Measurements from ENCODE around the gene NRIP2. TPM values are rescaled to one million over a fixed set of nuclear protein-coding genes. Genes with fewer than 3 reads are reported as not detected.

Gene NRIP2
- total RNA-seq, 2 experiments from 2014 or later, result not detected

GRCh38 chr12:2844786-2845185 is 10.0 kb upstream of the NRIP2 start:
- no peaks in the 10 kb centered on the region for H3K4me1 Mint-ChIP-seq
- no peak overlapping the region for H3K4me3 Mint-ChIP-seq
- ChIA-PET CTCF (interaction anchor here (1.0 to 1.8 kb wide), 3 partner anchors 9 to 189 kb away, joined by 3 to 6 read pairs (median 4); no protein-coding TSS in a partner anchor), POLR2A (no interaction called here)
- no peaks in the 10 kb centered on the region for H3K9me3 Mint-ChIP-seq (ENCODE audit: low read depth)
- H3K27me3 Mint-ChIP-seq, result no peaks in the 10 kb centered on the region
- peaks cover 15% of the 10 kb centered on the region for H3K36me3 Mint-ChIP-seq (ENCODE audit: low read depth)
- intact Hi-C loops (cut with DNase I, micrococcal nuclease), result no loop called here
- ATAC-seq (no peak), DNase-seq (no peak)
- H3K27ac Mint-ChIP-seq, result no peak overlapping the region

GRCh38 chr12:2842948-2843347 is 8.1 kb upstream of the NRIP2 start:
- no peak overlapping the region for H3K27ac Mint-ChIP-seq
- peaks cover 13% of the 10 kb centered on the region for H3K36me3 Mint-ChIP-seq (ENCODE audit: low read depth)
- H3K4me1 Mint-ChIP-seq, result no peaks in the 10 kb centered on the region
- POLR2A ChIA-PET, result no interaction called here
- DNase-seq (no peak), ATAC-seq (no peak)
- CTCF ChIA-PET, result interaction anchor here (0.6 kb wide), 1 partner anchor 16 kb away, joined by 3 read pairs; no protein-coding TSS in a partner anchor
- intact Hi-C loops (cut with DNase I, micrococcal nuclease), result no loop called here
- no peaks in the 10 kb centered on the region for H3K9me3 Mint-ChIP-seq (ENCODE audit: low read depth)
- H3K4me3 Mint-ChIP-seq, result no peak overlapping the region
- H3K27me3 Mint-ChIP-seq, result no peaks in the 10 kb centered on the region

GRCh38 chr12:2841056-2841650 is 6.3 kb upstream of the NRIP2 start:
- Mint-ChIP-seq H3K4me1 (no peaks in the 10 kb centered on the region), H3K36me3 (ENCODE audit: low read depth) (peaks cover 13% of the 10 kb centered on the region), H3K9me3 (ENCODE audit: low read depth) (no peaks in the 10 kb centered on the region), H3K27me3 (no peaks in the 10 kb centered on the region), H3K27ac (no peak overlapping the region), H3K4me3 (no peak overlapping the region)
- no peak for DNase-seq
- intact Hi-C loops (cut with DNase I, micrococcal nuclease), result no loop called here
- ChIA-PET CTCF (no interaction called here), POLR2A (no interaction called here)
- no peak for ATAC-seq

GRCh38 chr12:2836574-2836973 is 1.7 kb upstream of the NRIP2 start:
- H3K36me3 Mint-ChIP-seq (ENCODE audit: low read depth), result peaks cover 10% of the 10 kb centered on the region
- no peaks in the 10 kb centered on the region for H3K9me3 Mint-ChIP-seq (ENCODE audit: low read depth)
- intact Hi-C loops (cut with DNase I, micrococcal nuclease), result no loop called here
- no peak for DNase-seq
- no peak overlapping the region for H3K27ac Mint-ChIP-seq
- ChIA-PET CTCF (interaction anchor here (1.7 kb wide), 1 partner anchor 9 kb away, joined by 3 read pairs; no protein-coding TSS in a partner anchor), POLR2A (no interaction called here)
- H3K27me3 Mint-ChIP-seq, result no peaks in the 10 kb centered on the region
- H3K4me1 Mint-ChIP-seq, result peaks cover 2% of the 10 kb centered on the region
- H3K4me3 Mint-ChIP-seq, result no peak overlapping the region
- ATAC-seq, result no peak

GRCh38 chr12:2835691-2836403 is 1.0 kb upstream of the NRIP2 start:
- POLR2A ChIA-PET, result no interaction called here
- peaks cover 11% of the 10 kb centered on the region for H3K36me3 Mint-ChIP-seq (ENCODE audit: low read depth)
- CTCF ChIA-PET, result interaction anchor here (0.6 to 1.7 kb wide), 3 partner anchors 10 to 33 kb away, joined by 3 to 4 read pairs (median 3); no protein-coding TSS in a partner anchor
- intact Hi-C loops (cut with DNase I, micrococcal nuclease), result no loop called here
- no peaks in the 10 kb centered on the region for H3K27me3 Mint-ChIP-seq
- ATAC-seq (no peak), DNase-seq (no peak)
- no peaks in the 10 kb centered on the region for H3K9me3 Mint-ChIP-seq (ENCODE audit: low read depth)
- no peak overlapping the region for H3K27ac Mint-ChIP-seq
- H3K4me1 Mint-ChIP-seq, result peaks cover 2% of the 10 kb centered on the region
- H3K4me3 Mint-ChIP-seq, result no peak overlapping the region

GRCh38 chr12:2833810-2834209 is 1.0 kb downstream of the NRIP2 start:
- ChIA-PET POLR2A (no interaction called here), CTCF (no interaction called here)
- no peak overlapping the region for H3K27ac Mint-ChIP-seq
- peaks cover 2% of the 10 kb centered on the region for H3K4me1 Mint-ChIP-seq
- ATAC-seq, result no peak
- intact Hi-C loops (cut with DNase I, micrococcal nuclease), result no loop called here
- H3K9me3 Mint-ChIP-seq (ENCODE audit: low read depth), result no peaks in the 10 kb centered on the region
- H3K4me3 Mint-ChIP-seq, result no peak overlapping the region
- no peak for DNase-seq
- no peaks in the 10 kb centered on the region for H3K27me3 Mint-ChIP-seq
- H3K36me3 Mint-ChIP-seq (ENCODE audit: low read depth), result peaks cover 5% of the 10 kb centered on the region

GRCh38 chr12:2833327-2833726 is 1.5 kb downstream of the NRIP2 start:
- intact Hi-C loops (cut with DNase I, micrococcal nuclease), result no loop called here
- ChIA-PET CTCF (interaction anchor here (1.4 kb wide), 1 partner anchor 21 kb away, joined by 3 read pairs; no protein-coding TSS in a partner anchor), POLR2A (no interaction called here)
- DNase-seq (no peak), ATAC-seq (no peak)
- H3K27ac Mint-ChIP-seq, result no peak overlapping the region
- peaks cover 5% of the 10 kb centered on the region for H3K36me3 Mint-ChIP-seq (ENCODE audit: low read depth)
- peaks cover 2% of the 10 kb centered on the region for H3K4me1 Mint-ChIP-seq
- no peak overlapping the region for H3K4me3 Mint-ChIP-seq
- H3K9me3 Mint-ChIP-seq (ENCODE audit: low read depth), result no peaks in the 10 kb centered on the region
- no peaks in the 10 kb centered on the region for H3K27me3 Mint-ChIP-seq

- no peak overlapping the region for H3K4me3 Mint-ChIP-seq
- ChIA-PET CTCF (interaction anchor here (1.4 kb wide), 1 partner anchor 21 kb away, joined by 3 read pairs; no protein-coding TSS in a partner anchor), POLR2A (no interaction called here)
- no peak overlapping the region for H3K27ac Mint-ChIP-seq
- peaks cover 2% of the 10 kb centered on the region for H3K4me1 Mint-ChIP-seq
- intact Hi-C loops (cut with DNase I, micrococcal nuclease), result no loop called here
- H3K9me3 Mint-ChIP-seq (ENCODE audit: low read depth), result no peaks in the 10 kb centered on the region
- no peaks in the 10 kb centered on the region for H3K27me3 Mint-ChIP-seq
- DNase-seq (no peak), ATAC-seq (no peak)
- peaks cover 9% of the 10 kb centered on the region for H3K36me3 Mint-ChIP-seq (ENCODE audit: low read depth)
Observed at GRCh38 chr12:2832550-2833127, 2.2 kb downstream of the NRIP2 start.

GRCh38 chr12:2829275-2829674 is 5.6 kb downstream of the NRIP2 start:
- Mint-ChIP-seq H3K36me3 (ENCODE audit: low read depth) (peaks cover 14% of the 10 kb centered on the region), H3K4me1 (peaks cover 2% of the 10 kb centered on the region), H3K9me3 (ENCODE audit: low read depth) (no peaks in the 10 kb centered on the region), H3K4me3 (no peak overlapping the region), H3K27ac (no peak overlapping the region), H3K27me3 (no peaks in the 10 kb centered on the region)
- intact Hi-C loops (cut with DNase I, micrococcal nuclease), result no loop called here
- DNase-seq (no peak), ATAC-seq (no peak)
- POLR2A ChIA-PET, result no interaction called here
- CTCF ChIA-PET, result no interaction called here

GRCh38 chr12:2826721-2827515 is 7.9 kb downstream of the NRIP2 start:
- CTCF ChIA-PET, result interaction anchor here (0.7 kb wide), 1 partner anchor 27 kb away, joined by 3 read pairs; no protein-coding TSS in a partner anchor
- no peaks in the 10 kb centered on the region for H3K27me3 Mint-ChIP-seq
- POLR2A ChIA-PET, result interaction anchor here (0.5 kb wide), 1 partner anchor 14 kb away, joined by 4 read pairs; no protein-coding TSS in a partner anchor
- no peak overlapping the region for H3K4me3 Mint-ChIP-seq
- no peaks in the 10 kb centered on the region for H3K9me3 Mint-ChIP-seq (ENCODE audit: low read depth)
- DNase-seq (no peak), ATAC-seq (no peak)
- H3K27ac Mint-ChIP-seq, result no peak overlapping the region
- intact Hi-C loops (cut with DNase I, micrococcal nuclease), result no loop called here
- H3K4me1 Mint-ChIP-seq, result no peaks in the 10 kb centered on the region
- peaks cover 30% of the 10 kb centered on the region for H3K36me3 Mint-ChIP-seq (ENCODE audit: low read depth)

GRCh38 chr12:2826036-2826435 is 8.8 kb downstream of the NRIP2 start:
- DNase-seq (no peak), ATAC-seq (no peak)
- Mint-ChIP-seq H3K4me3 (no peak overlapping the region), H3K27me3 (no peaks in the 10 kb centered on the region), H3K9me3 (ENCODE audit: low read depth) (no peaks in the 10 kb centered on the region), H3K27ac (no peak overlapping the region), H3K36me3 (ENCODE audit: low read depth) (peaks cover 34% of the 10 kb centered on the region), H3K4me1 (no peaks in the 10 kb centered on the region)
- CTCF ChIA-PET, result no interaction called here
- intact Hi-C loops (cut with DNase I, micrococcal nuclease), result no loop called here
- POLR2A ChIA-PET, result no interaction called here
